Natural killer cell treated with Interleukin-12 subunit alpha and Interleukin-12 subunit beta and Interleukin-15 and Interleukin-18, amount 100 ng/mL, for 72 hours (primary cell): ENCODE results near the gene FOXO3. TPM values are rescaled to one million over a fixed set of nuclear protein-coding genes. Genes with fewer than 3 reads are reported as not detected.

Experiments used
- ATAC-seq, 2 donors: fragments of 150-1000 bp; cut with Tn5 transposase in 1 of 2; sonication (Bioruptor Pico), chemical (Tn5 transposase) in 1 of 2; 2 replicates each; pipeline ENCODE4 v1.10.0; 2021
- DNase-seq: peaks from one replicate; pipeline ENCODE4 v3.0.0; 2022; ENCODE audit warnings: low spot score
- H3K27ac Mint-ChIP-seq, 2 donors: 1 replicate in 1 of 2; 2 replicates in 1 of 2; pipeline ENCODE4 v1.8.0; 2022; ENCODE audit warnings: mixed read lengths in 2 of 2, mild to moderate bottlenecking in 1 of 2, moderate library complexity in 1 of 2
- H3K27me3 Mint-ChIP-seq, 2 donors: 1 replicate in 1 of 2; 2 replicates in 1 of 2; pipeline ENCODE4 v1.8.0; 2022; ENCODE audit warnings: mixed read lengths in 2 of 2
- H3K36me3 Mint-ChIP-seq: one replicate; pipeline ENCODE4 v1.8.0; 2022; ENCODE audit warnings: mixed read lengths
- H3K4me1 Mint-ChIP-seq, 2 donors: 1 replicate in 1 of 2; 2 replicates in 1 of 2; pipeline ENCODE4 v1.8.0; 2022; ENCODE audit warnings: low read depth in 2 of 2, mixed read lengths in 2 of 2, mild to moderate bottlenecking in 1 of 2
- H3K4me3 Mint-ChIP-seq: one replicate; pipeline ENCODE4 v1.8.0; 2022; ENCODE audit warnings: mixed read lengths
- H3K9me3 Mint-ChIP-seq: 2 replicates; pipeline ENCODE4 v1.8.0; 2022; ENCODE audit warnings: mixed read lengths
- total RNA-seq, 2 donors: library from RNA; stranded (reverse); gene quantifications; one replicate each; pipeline ENCODE4 v1.2.3, GENCODE V29; 2022

FOXO3 gene
- total RNA-seq, 2 donors from 2014 or later = 17.8 to 20.6 TPM

GRCh38 chr6:108570517-108570916, 9.8 kb downstream of the FOXO3 start:
- Mint-ChIP-seq H3K27me3 (no peaks in the 10 kb centered on the region), H3K27ac (no peak overlapping the region), H3K36me3 (no peaks in the 10 kb centered on the region), H3K9me3 (no peaks in the 10 kb centered on the region), H3K4me3 (no peak overlapping the region), H3K4me1 (peaks cover 52 to 63% of the 10 kb centered on the region in 2 donors)
- ATAC-seq (no peak), DNase-seq (no peak)

- Mint-ChIP-seq H3K4me1 (peaks cover 37 to 49% of the 10 kb centered on the region in 2 donors), H3K9me3 (no peaks in the 10 kb centered on the region), H3K36me3 (no peaks in the 10 kb centered on the region), H3K4me3 (no peak overlapping the region), H3K27me3 (no peaks in the 10 kb centered on the region), H3K27ac (peak overlapping the region in 1 of 2 donors; percentile 30)
- no peak for DNase-seq
- ATAC-seq = no peak
Measured at GRCh38 chr6:108574457-108575141, 13.9 kb downstream of the FOXO3 start.

DNA sequence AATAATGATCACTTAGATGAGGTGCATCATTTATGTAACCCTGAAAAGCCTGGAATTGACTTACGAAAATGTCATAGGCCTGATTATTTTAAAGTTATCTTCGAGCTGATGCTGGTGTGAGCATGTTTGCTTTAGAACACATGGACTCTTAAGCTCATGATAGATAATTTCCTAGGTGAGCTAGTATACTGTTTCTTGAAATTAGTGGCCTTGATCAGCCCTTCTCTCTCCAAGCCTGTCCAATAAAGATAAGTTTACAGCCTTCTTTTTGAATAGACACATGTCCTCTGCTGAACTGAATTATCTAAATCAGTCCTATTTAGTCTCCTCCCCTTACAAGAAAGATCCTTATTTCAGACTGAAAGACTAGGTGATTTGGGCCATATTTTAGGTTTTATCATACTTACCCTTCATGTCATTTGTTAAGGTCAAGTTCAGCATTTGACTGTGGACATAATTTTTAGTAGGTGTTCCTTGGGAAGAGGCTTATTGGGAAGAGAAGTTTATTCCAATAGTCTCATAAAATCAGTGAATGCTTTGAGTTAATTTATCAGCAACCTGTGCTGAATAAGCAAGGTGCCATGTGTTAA, 15.3 kb downstream of the FOXO3 start:
- DNase-seq (no peak), ATAC-seq (no peak)
- no peaks in the 10 kb centered on the region for H3K36me3 Mint-ChIP-seq
- no peaks in the 10 kb centered on the region for H3K27me3 Mint-ChIP-seq
- no peak overlapping the region for H3K4me3 Mint-ChIP-seq
- peak overlapping the region in 1 of 2 donors; percentile 73 for H3K27ac Mint-ChIP-seq
- H3K9me3 Mint-ChIP-seq = peaks cover 1% of the 10 kb centered on the region
- H3K4me1 Mint-ChIP-seq = peaks cover 42 to 52% of the 10 kb centered on the region in 2 donors

- H3K27ac Mint-ChIP-seq = peak overlapping the region; percentile 23 to 73
- no peaks in the 10 kb centered on the region for H3K36me3 Mint-ChIP-seq
- ATAC-seq (no peak), DNase-seq (no peak)
- H3K9me3 Mint-ChIP-seq = peaks cover 3% of the 10 kb centered on the region
- H3K4me3 Mint-ChIP-seq = peak overlapping the region; percentile 6
- H3K4me1 Mint-ChIP-seq = peaks cover 45 to 52% of the 10 kb centered on the region in 2 donors
- H3K27me3 Mint-ChIP-seq = no peaks in the 10 kb centered on the region
Measured at GRCh38 chr6:108576709-108577108, 16.0 kb downstream of the FOXO3 start.

- H3K36me3 Mint-ChIP-seq = no peaks in the 10 kb centered on the region
- no peak overlapping the region for H3K4me3 Mint-ChIP-seq
- H3K9me3 Mint-ChIP-seq = peaks cover 3% of the 10 kb centered on the region
- peak overlapping the region in 1 of 2 donors; percentile 23 for H3K27ac Mint-ChIP-seq
- peaks cover 49 to 61% of the 10 kb centered on the region in 2 donors for H3K4me1 Mint-ChIP-seq
- no peak for DNase-seq
- no peaks in the 10 kb centered on the region for H3K27me3 Mint-ChIP-seq
- ATAC-seq = no peak
Measured at GRCh38 chr6:108578166-108578565, 17.4 kb downstream of the FOXO3 start.

GRCh38 chr6:108578595-108579327, 18.0 kb downstream of the FOXO3 start:
- peaks cover 50 to 61% of the 10 kb centered on the region in 2 donors for H3K4me1 Mint-ChIP-seq
- H3K4me3 Mint-ChIP-seq = no peak overlapping the region
- H3K9me3 Mint-ChIP-seq = peaks cover 3% of the 10 kb centered on the region
- no peaks in the 10 kb centered on the region for H3K27me3 Mint-ChIP-seq
- no peaks in the 10 kb centered on the region for H3K36me3 Mint-ChIP-seq
- no peak overlapping the region for H3K27ac Mint-ChIP-seq
- no peak for DNase-seq
- no peak for ATAC-seq

DNA sequence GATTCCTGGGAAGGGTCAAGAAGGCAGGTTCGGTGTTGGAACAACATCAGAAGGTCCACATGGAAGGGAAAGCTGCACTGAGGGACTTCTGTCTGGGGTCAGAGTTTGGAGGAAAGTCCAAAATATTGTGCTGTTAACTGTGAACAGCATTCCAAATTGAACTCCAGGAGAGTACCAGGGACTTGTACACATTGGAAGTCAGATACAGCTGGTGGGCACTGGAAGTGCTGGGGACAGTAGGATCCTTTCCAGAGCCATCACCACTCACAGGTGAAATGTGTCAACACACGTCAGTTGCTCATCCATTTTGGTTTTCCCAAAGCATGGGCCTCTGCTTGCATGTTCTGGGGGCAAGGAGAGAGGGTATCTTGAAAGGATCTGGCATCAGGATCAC, 18.6 kb downstream of the FOXO3 start:
- no peak overlapping the region for H3K4me3 Mint-ChIP-seq
- H3K4me1 Mint-ChIP-seq = peaks cover 52 to 62% of the 10 kb centered on the region in 2 donors
- ATAC-seq (no peak), DNase-seq (no peak)
- no peaks in the 10 kb centered on the region for H3K36me3 Mint-ChIP-seq
- peaks cover 3% of the 10 kb centered on the region for H3K9me3 Mint-ChIP-seq
- no peak overlapping the region for H3K27ac Mint-ChIP-seq
- H3K27me3 Mint-ChIP-seq = no peaks in the 10 kb centered on the region

DNA sequence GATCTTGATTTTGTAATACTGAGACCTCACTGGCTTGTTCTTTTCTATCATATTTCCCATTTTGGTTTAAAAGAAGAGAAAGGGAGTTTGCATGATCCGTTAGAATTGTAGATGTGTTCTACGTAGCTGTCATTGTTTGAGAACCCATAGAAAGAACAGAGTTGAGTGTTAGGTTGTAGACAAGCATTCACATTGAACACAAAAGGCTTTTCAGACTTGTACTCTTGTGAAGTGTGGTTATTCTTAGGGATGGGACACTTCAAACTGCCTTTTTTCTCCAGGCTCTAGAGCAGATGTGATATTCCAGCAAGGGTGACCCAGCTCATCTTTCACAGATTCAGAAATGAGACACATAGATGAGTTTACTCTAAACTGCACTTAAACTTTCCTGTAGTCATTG, 19.9 kb downstream of the FOXO3 start:
- no peak for ATAC-seq
- Mint-ChIP-seq H3K36me3 (no peaks in the 10 kb centered on the region), H3K4me1 (peaks cover 45 to 51% of the 10 kb centered on the region in 2 donors), H3K4me3 (peak overlapping the region; percentile 69), H3K9me3 (peaks cover 3% of the 10 kb centered on the region), H3K27me3 (no peaks in the 10 kb centered on the region), H3K27ac (peak overlapping the region; percentile 73 to 80)
- no peak for DNase-seq

GRCh38 chr6:108581237-108581931, 20.7 kb downstream of the FOXO3 start:
- H3K27ac Mint-ChIP-seq = peak overlapping the region; percentile 73 to 80
- H3K4me3 Mint-ChIP-seq = peak overlapping the region; percentile 69
- peaks cover 3% of the 10 kb centered on the region for H3K9me3 Mint-ChIP-seq

DNA sequence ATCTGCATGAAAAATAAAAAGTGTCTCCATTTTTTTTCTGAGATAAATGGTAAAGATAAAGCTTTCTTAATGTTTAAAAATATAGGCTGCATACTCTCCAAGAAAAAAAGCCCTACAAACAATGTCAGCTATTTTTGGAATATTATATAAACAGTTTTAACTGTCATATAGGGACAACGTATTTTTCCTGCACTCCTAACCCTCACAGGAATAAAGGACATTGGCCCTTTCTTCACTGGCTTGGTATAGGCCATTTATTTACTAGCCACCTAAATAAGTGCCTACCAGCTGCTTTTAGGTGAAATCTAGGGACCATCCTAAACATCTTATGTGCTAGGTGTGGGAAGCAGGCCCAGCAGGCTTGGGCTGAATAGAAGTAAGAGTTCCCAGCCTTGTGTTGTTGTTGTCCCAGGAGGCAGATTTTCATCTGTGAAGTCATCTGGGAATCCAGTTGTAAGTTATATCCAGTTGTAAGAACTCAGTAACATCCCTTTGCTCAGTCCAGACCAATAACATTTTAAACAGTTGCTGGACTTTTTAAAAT, 21.3 kb downstream of the FOXO3 start:
- H3K27ac Mint-ChIP-seq = peak overlapping the region; percentile 73 to 80
- no peaks in the 10 kb centered on the region for H3K27me3 Mint-ChIP-seq
- peaks cover 46 to 53% of the 10 kb centered on the region in 2 donors for H3K4me1 Mint-ChIP-seq
- DNase-seq (no peak), ATAC-seq (no peak)
- H3K36me3 Mint-ChIP-seq = no peaks in the 10 kb centered on the region
- H3K9me3 Mint-ChIP-seq = peaks cover 3% of the 10 kb centered on the region
- H3K4me3 Mint-ChIP-seq = peak overlapping the region; percentile 69

More at GRCh38 chr6:108581237-108581931, 20.7 kb downstream of the FOXO3 start:
- H3K36me3 Mint-ChIP-seq = no peaks in the 10 kb centered on the region
- peak; percentile 63 for DNase-seq
- peaks cover 47 to 56% of the 10 kb centered on the region in 2 donors for H3K4me1 Mint-ChIP-seq
- no peaks in the 10 kb centered on the region for H3K27me3 Mint-ChIP-seq
- peak; percentile 38 to 91 for ATAC-seq

DNA sequence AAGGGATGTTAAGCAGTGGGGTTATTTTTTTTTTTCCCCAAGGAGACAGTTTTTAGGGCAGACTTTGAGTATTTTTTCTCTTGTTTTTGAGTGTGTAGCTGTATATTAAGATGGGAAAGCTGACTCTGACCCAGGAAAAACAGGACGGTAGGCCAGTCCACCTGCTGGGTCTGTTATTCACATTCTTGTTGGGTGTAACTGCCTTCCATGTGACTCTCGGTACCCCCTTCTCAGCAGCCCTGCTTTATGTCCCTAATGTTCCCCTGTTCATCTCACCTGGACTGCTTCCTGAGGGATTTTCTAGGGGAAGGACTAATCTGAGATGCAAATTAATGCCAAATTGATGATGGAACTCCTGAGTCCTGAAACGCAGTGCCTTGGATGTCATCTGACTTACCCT, 21.9 kb downstream of the FOXO3 start:
- no peak for ATAC-seq
- Mint-ChIP-seq H3K27ac (peak overlapping the region in 1 of 2 donors; percentile 30), H3K36me3 (no peaks in the 10 kb centered on the region), H3K27me3 (no peaks in the 10 kb centered on the region), H3K4me1 (peaks cover 47 to 50% of the 10 kb centered on the region in 2 donors), H3K4me3 (no peak overlapping the region), H3K9me3 (peaks cover 3% of the 10 kb centered on the region)
- DNase-seq = no peak

- no peak overlapping the region for H3K4me3 Mint-ChIP-seq
- H3K9me3 Mint-ChIP-seq = peaks cover 3% of the 10 kb centered on the region
- peak overlapping the region in 1 of 2 donors; percentile 22 for H3K27ac Mint-ChIP-seq
- DNase-seq = no peak
- ATAC-seq = no peak
- peaks cover 50 to 55% of the 10 kb centered on the region in 2 donors for H3K4me1 Mint-ChIP-seq
- no peaks in the 10 kb centered on the region for H3K27me3 Mint-ChIP-seq
- H3K36me3 Mint-ChIP-seq = no peaks in the 10 kb centered on the region
Measured at GRCh38 chr6:108584323-108584722, 23.6 kb downstream of the FOXO3 start.

- peaks cover 54 to 61% of the 10 kb centered on the region in 2 donors for H3K4me1 Mint-ChIP-seq
- no peak for ATAC-seq
- no peak overlapping the region for H3K27ac Mint-ChIP-seq
Measured at GRCh38 chr6:108585359-108585758, 24.6 kb downstream of the FOXO3 start.

More at GRCh38 chr6:108585359-108585758, 24.6 kb downstream of the FOXO3 start:
- Mint-ChIP-seq H3K27me3 (no peaks in the 10 kb centered on the region), H3K4me3 (no peak overlapping the region), H3K36me3 (no peaks in the 10 kb centered on the region), H3K9me3 (peaks cover 3% of the 10 kb centered on the region)
- no peak for DNase-seq
